HCT116 (cell line): ENCODE results near the gene ING1.

ENCODE experiments used
- CEBPB ChIP-seq: IDR thresholded peaks from 2 replicates; pipeline ENCODE4 v1.6.1; 2012; ENCODE audit warnings: low read depth
- CTCF ChIP-seq, 3 experiments: fragments of 200-600 bp in 1 of 3; sonication (generic) in 1 of 3; IDR thresholded peaks in 2 of 3; conservative IDR thresholded peaks in 1 of 3; 2 replicates each; pipeline ENCODE4 v1.5.1; 2012 to 2017; ENCODE audit warnings: low read depth in 2 of 3, low read length in 2 of 3, antibody characterized with exemption in 1 of 3, borderline replicate concordance in 1 of 3, control low read depth in 1 of 3, mild to moderate bottlenecking in 1 of 3, mixed read lengths in 1 of 3, mixed run types in 1 of 3, moderate library complexity in 1 of 3; ENCODE audit not compliant: insufficient read depth in 1 of 3
- ELF1 ChIP-seq: IDR thresholded peaks from 2 replicates; pipeline ENCODE4 v1.6.1; 2012; ENCODE audit warnings: low read depth, borderline replicate concordance
- EZH2 ChIP-seq: fragments of 200-600 bp; sonication (generic); IDR thresholded peaks from 2 replicates; pipeline ENCODE4 v1.6.1; 2017; ENCODE audit warnings: antibody characterized with exemption, mixed run types
- EZH2phosphoT487 ChIP-seq: fragments of 200-600 bp; IDR thresholded peaks from 2 replicates; pipeline ENCODE4 v1.6.1; 2018; ENCODE audit warnings: antibody characterized with exemption, borderline replicate concordance
- FOSL1 ChIP-seq: IDR thresholded peaks from 2 replicates; pipeline ENCODE4 v1.6.1; 2012; ENCODE audit warnings: low read depth
- JUND ChIP-seq: IDR thresholded peaks from 2 replicates; pipeline ENCODE4 v1.6.1; 2012
- MAX ChIP-seq: IDR thresholded peaks from 2 replicates; pipeline ENCODE4 v1.6.1; 2012
- POLR2A ChIP-seq: IDR thresholded peaks from 2 replicates; pipeline ENCODE4 v1.7.0; 2011; ENCODE audit warnings: borderline replicate concordance; ENCODE audit not compliant: insufficient read depth, insufficient read length; ENCODE audit errors: extremely low read depth
- RAD21 ChIP-seq: IDR thresholded peaks from 2 replicates; pipeline ENCODE4 v1.6.1; 2012; ENCODE audit warnings: low read depth, mild to moderate bottlenecking
- REST ChIP-seq: IDR thresholded peaks from 2 replicates; pipeline ENCODE4 v1.6.1; 2012; ENCODE audit warnings: low read depth
- YY1 ChIP-seq: IDR thresholded peaks from 2 replicates; pipeline ENCODE4 v1.6.1; 2011; ENCODE audit warnings: low read length, low read depth, moderate library complexity, mild to moderate bottlenecking; ENCODE audit not compliant: insufficient replicate concordance; ENCODE audit errors: extremely low read depth
- ZFX ChIP-seq: fragments of 450-650 bp; IDR thresholded peaks from 2 replicates; pipeline ENCODE4 v1.6.1; 2017

- TF ChIP-seq POLR2A, result no peak
- TF ChIP-seq CTCF (IDR thresholded peaks at IDR 0.05 in 2 of 3, conservative IDR thresholded peaks at IDR 0.05 in 1 of 3; ENCODE audit: borderline replicate concordance in 1 of 3, insufficient read depth in 1 of 3, low read depth in 2 of 3, low read length in 2 of 3), result no peak
- TF ChIP-seq MAX, result no peak
- no peak for TF ChIP-seq FOSL1
- no peak for TF ChIP-seq JUND
- TF ChIP-seq EZH2, result no peak
- TF ChIP-seq REST, result no peak
- no peak for TF ChIP-seq YY1
- no peak for TF ChIP-seq CEBPB
- TF ChIP-seq EZH2phosphoT487, result no peak
- TF ChIP-seq RAD21, result no peak
- no peak for TF ChIP-seq ZFX
- no peak for TF ChIP-seq ELF1
These were observed 16.7 kb upstream of the ING1 start for GRCh38 chr13:110696776-110697175.
